Activated CD4-positive, alpha-beta memory T cell treated with anti-CD3 and anti-CD28 coated beads for 36 hours (primary cell): ENCODE measurements around the gene GAD1. TPM values are rescaled to one million over a fixed set of nuclear protein-coding genes. Genes with fewer than 3 reads are reported as not detected.
A peak's percentile ranks its signal among the peaks of the same experiment; 100 is the strongest.

Experiments
- CTCF ChIA-PET: fragments of 350-600 bp; sonication (Branson Sonifier 250); formaldehyde crosslinking; loops from one replicate; lab custom pipeline; 2021; ENCODE audit warnings: antibody characterized with exemption, inconsistent platforms; lab: Charles Lee
- POLR2A ChIA-PET: fragments of 350-600 bp; sonication (Branson Sonifier 250); formaldehyde crosslinking; loops from one replicate; lab custom pipeline; 2021; ENCODE audit warnings: antibody characterized with exemption; lab: Charles Lee
- DNase-seq: peaks from one replicate; pipeline ENCODE4 v3.0.0-alpha.2; 2020
- H3K27ac Mint-ChIP-seq: one replicate; pipeline ENCODE4 v1.8.0; 2021; ENCODE audit warnings: mixed read lengths
- H3K27me3 Mint-ChIP-seq: one replicate; pipeline ENCODE4 v1.8.0; 2021; ENCODE audit warnings: mixed read lengths
- H3K36me3 Mint-ChIP-seq: one replicate; pipeline ENCODE4 v1.8.0; 2021; ENCODE audit warnings: mixed read lengths
- H3K4me1 Mint-ChIP-seq: one replicate; pipeline ENCODE4 v1.8.0; 2021; ENCODE audit warnings: low read depth, mixed read lengths
- H3K4me3 Mint-ChIP-seq: one replicate; pipeline ENCODE4 v1.8.0; 2021; ENCODE audit warnings: mild to moderate bottlenecking, mixed read lengths
- H3K9me3 Mint-ChIP-seq: one replicate; pipeline ENCODE4 v1.8.0; 2021; ENCODE audit warnings: mixed read lengths
- intact Hi-C: fragments of 100-400 bp; cut with micrococcal nuclease; formaldehyde crosslinking; loops from one replicate; pipeline ENCODE4 v1.15.1; 2023
- total RNA-seq, 2 experiments: library from RNA; stranded (reverse); gene quantifications; one replicate each; pipeline ENCODE4 v1.2.3, GENCODE V29; 2021

GAD1 gene
- total RNA-seq, 2 experiments from 2014 or later: 2.6 to 2.9 TPM

GRCh38 chr2:170818752-170819470, 2.2 kb downstream of the GAD1 start:
- no peak overlapping the region for H3K27ac Mint-ChIP-seq
- POLR2A ChIA-PET: no interaction called here

GRCh38 chr2:170819680-170820664, 3.3 kb downstream of the GAD1 start:
- Mint-ChIP-seq H3K4me1 (peaks cover 53% of the 10 kb centered on the region), H3K36me3 (no peaks in the 10 kb centered on the region), H3K9me3 (no peaks in the 10 kb centered on the region), H3K27ac (no peak overlapping the region), H3K27me3 (peaks cover 77% of the 10 kb centered on the region), H3K4me3 (no peak overlapping the region)
- ChIA-PET POLR2A (no interaction called here), CTCF (interaction anchor here (0.6 to 3.2 kb wide), 5 partner anchors 53 to 561 kb away, joined by 3 to 12 read pairs (median 3); partner anchors contain the start of gene SP5)
- intact Hi-C loops: loop anchor here (5.0 to 10.0 kb wide), 2 partner anchors 885 to 1267 kb away; partner anchors contain the start of gene DLX1
- peak; percentile 25 for DNase-seq

More at GRCh38 chr2:170818752-170819470, 2.2 kb downstream of the GAD1 start:
- CTCF ChIA-PET: interaction anchor here (0.6 to 1.6 kb wide), 6 partner anchors 54 to 560 kb away, joined by 3 to 7 read pairs (median 3); partner anchors contain the start of genes GORASP2 and SP5
- peaks cover 78% of the 10 kb centered on the region for H3K27me3 Mint-ChIP-seq
- peaks cover 56% of the 10 kb centered on the region for H3K4me1 Mint-ChIP-seq
- H3K9me3 Mint-ChIP-seq: no peaks in the 10 kb centered on the region
- intact Hi-C loops: loop anchor here (10.0 kb wide), 1 partner anchor 884 kb away; no protein-coding TSS in a partner anchor
- H3K36me3 Mint-ChIP-seq: peaks cover 2% of the 10 kb centered on the region
- peak overlapping the region; percentile 64 for H3K4me3 Mint-ChIP-seq
- no peak for DNase-seq

- intact Hi-C loops: loop anchor here (5.0 kb wide), 1 partner anchor 1266 kb away; the partner anchor contains the start of gene DLX1
- peak overlapping the region; percentile 8 for H3K4me3 Mint-ChIP-seq
- POLR2A ChIA-PET: no interaction called here
- no peaks in the 10 kb centered on the region for H3K9me3 Mint-ChIP-seq
- H3K36me3 Mint-ChIP-seq: no peaks in the 10 kb centered on the region
- no peak for DNase-seq
- H3K27ac Mint-ChIP-seq: no peak overlapping the region
- peaks cover 49% of the 10 kb centered on the region for H3K4me1 Mint-ChIP-seq
- CTCF ChIA-PET: interaction anchor here (0.6 to 3.2 kb wide), 7 partner anchors 8 to 458 kb away, joined by 3 to 14 read pairs (median 3); partner anchors contain the start of gene SP5
- H3K27me3 Mint-ChIP-seq: peaks cover 75% of the 10 kb centered on the region
Measured at GRCh38 chr2:170820757-170821530, 4.3 kb downstream of the GAD1 start.

- no peak for DNase-seq
- peaks cover 72% of the 10 kb centered on the region for H3K27me3 Mint-ChIP-seq
- H3K27ac Mint-ChIP-seq: no peak overlapping the region
- H3K9me3 Mint-ChIP-seq: no peaks in the 10 kb centered on the region
- H3K4me3 Mint-ChIP-seq: peak overlapping the region; percentile 49
- H3K4me1 Mint-ChIP-seq: peaks cover 42% of the 10 kb centered on the region
- H3K36me3 Mint-ChIP-seq: no peaks in the 10 kb centered on the region
- ChIA-PET POLR2A (no interaction called here), CTCF (interaction anchor here (0.6 to 3.2 kb wide), 8 partner anchors 9 to 638 kb away, joined by 3 to 14 read pairs (median 4); partner anchors contain the start of genes GORASP2 and SP5)
- intact Hi-C loops: loop anchor here (5.0 kb wide), 1 partner anchor 1266 kb away; the partner anchor contains the start of gene DLX1
Measured at GRCh38 chr2:170821531-170822289, 5.0 kb downstream of the GAD1 start.

GRCh38 chr2:170822290-170823087, 5.8 kb downstream of the GAD1 start:
- POLR2A ChIA-PET: no interaction called here
- DNase-seq: peak; percentile 62
- intact Hi-C loops: loop anchor here (5.0 kb wide), 1 partner anchor 1265 kb away; the partner anchor contains the start of gene DLX1
- Mint-ChIP-seq H3K36me3 (no peaks in the 10 kb centered on the region), H3K27me3 (peaks cover 69% of the 10 kb centered on the region), H3K9me3 (no peaks in the 10 kb centered on the region), H3K27ac (no peak overlapping the region), H3K4me1 (peaks cover 42% of the 10 kb centered on the region), H3K4me3 (peak overlapping the region; percentile 4)
- CTCF ChIA-PET: interaction anchor here (0.5 to 3.2 kb wide), 9 partner anchors 9 to 637 kb away, joined by 3 to 14 read pairs (median 4); partner anchors contain the start of genes GORASP2 and SP5

GRCh38 chr2:170823088-170823897, 6.6 kb downstream of the GAD1 start:
- H3K4me3 Mint-ChIP-seq: no peak overlapping the region
- H3K27me3 Mint-ChIP-seq: peaks cover 62% of the 10 kb centered on the region
- POLR2A ChIA-PET: no interaction called here
- H3K9me3 Mint-ChIP-seq: no peaks in the 10 kb centered on the region
- intact Hi-C loops: loop anchor here (5.0 kb wide), 1 partner anchor 1264 kb away; the partner anchor contains the start of gene DLX1
- H3K36me3 Mint-ChIP-seq: no peaks in the 10 kb centered on the region
- CTCF ChIA-PET: interaction anchor here (0.6 to 3.2 kb wide), 5 partner anchors 10 to 462 kb away, joined by 3 to 14 read pairs (median 9); partner anchors contain the start of genes GORASP2 and SP5
- peaks cover 37% of the 10 kb centered on the region for H3K4me1 Mint-ChIP-seq
- no peak overlapping the region for H3K27ac Mint-ChIP-seq
- DNase-seq: peak; percentile 21

GRCh38 chr2:170823898-170824215, 7.2 kb downstream of the GAD1 start:
- Mint-ChIP-seq H3K4me1 (peaks cover 31% of the 10 kb centered on the region), H3K4me3 (no peak overlapping the region), H3K27me3 (peaks cover 56% of the 10 kb centered on the region), H3K9me3 (no peaks in the 10 kb centered on the region), H3K27ac (no peak overlapping the region), H3K36me3 (no peaks in the 10 kb centered on the region)
- no peak for DNase-seq
- CTCF ChIA-PET: interaction anchor here (3.1 kb wide), 1 partner anchor 11 kb away, joined by 8 read pairs; no protein-coding TSS in a partner anchor
- intact Hi-C loops: loop anchor here (5.0 kb wide), 1 partner anchor 1263 kb away; the partner anchor contains the start of gene DLX1
- POLR2A ChIA-PET: no interaction called here

- Mint-ChIP-seq H3K9me3 (no peaks in the 10 kb centered on the region), H3K27me3 (peaks cover 52% of the 10 kb centered on the region), H3K4me3 (no peak overlapping the region), H3K36me3 (no peaks in the 10 kb centered on the region), H3K27ac (no peak overlapping the region), H3K4me1 (peaks cover 29% of the 10 kb centered on the region)
- DNase-seq: no peak
- intact Hi-C loops: loop anchor here (5.0 kb wide), 1 partner anchor 1263 kb away; the partner anchor contains the start of gene DLX1
- CTCF ChIA-PET: interaction anchor here (1.8 to 3.1 kb wide), 2 partner anchors 8 to 11 kb away, joined by 7 to 8 read pairs; partner anchors contain the start of gene GAD1
- POLR2A ChIA-PET: no interaction called here
Measured at GRCh38 chr2:170824526-170825015, 7.9 kb downstream of the GAD1 start.

- ChIA-PET CTCF (interaction anchor here (1.1 kb wide), 2 partner anchors 11 to 112 kb away, joined by 4 to 5 read pairs; partner anchors contain the start of gene GAD1), POLR2A (no interaction called here)
- Mint-ChIP-seq H3K27ac (no peak overlapping the region), H3K4me3 (no peak overlapping the region), H3K4me1 (peaks cover 4% of the 10 kb centered on the region), H3K36me3 (no peaks in the 10 kb centered on the region), H3K27me3 (peaks cover 37% of the 10 kb centered on the region), H3K9me3 (no peaks in the 10 kb centered on the region)
- intact Hi-C loops: no loop called here
- DNase-seq: no peak
Measured at GRCh38 chr2:170827841-170828532, 11.3 kb downstream of the GAD1 start.
